Measurements from ENCODE around the gene ARHGAP26.

- no peak for TF ChIP-seq CTCF (IDR thresholded peaks at IDR 0.05)
- TF ChIP-seq POLR2A (IDR thresholded peaks at IDR 0.05), result no peak
These were observed 363.5 kb downstream of the ARHGAP26 start for GRCh38 chr5:143133721-143134120.
